HL-60 (cell line): ENCODE results near the gene FBXO2.

ENCODE experiments used
- DNase-seq, 2 experiments: peaks; one replicate each; pipeline ENCODE4 v3.0.0-alpha.2; 2010 to 2020; ENCODE audit warnings: low read depth in 1 of 2, low spot score in 1 of 2
- H3K27ac ChIP-seq: fragments of 250-450 bp; sonication (Bioruptor Pico); replicated peaks from 2 replicates; pipeline ENCODE4 v1.5.1; 2020; ENCODE audit warnings: mild to moderate bottlenecking, moderate library complexity
- H3K27me3 ChIP-seq: fragments of 250-450 bp; sonication (Bioruptor Pico); 2 replicates; pipeline ENCODE4 v1.5.1; 2021; ENCODE audit warnings: mild to moderate bottlenecking, moderate library complexity; ENCODE audit not compliant: insufficient read depth, poor library complexity, severe bottlenecking
- H3K4me3 ChIP-seq: replicated peaks from 2 replicates; pipeline ENCODE4 v1.5.1; 2011; ENCODE audit warnings: mild to moderate bottlenecking, control low read depth, low read length; ENCODE audit not compliant: insufficient read depth
- GABPA ChIP-seq: IDR thresholded peaks from 2 replicates; pipeline ENCODE4 v1.6.1; 2012; ENCODE audit warnings: low read depth
- POLR2AphosphoS5 ChIP-seq: IDR thresholded peaks from 2 replicates; pipeline ENCODE4 v1.6.1; 2012; ENCODE audit warnings: low read depth
- SPI1 ChIP-seq: IDR thresholded peaks from 2 replicates; pipeline ENCODE4 v1.6.1; 2012; ENCODE audit warnings: low read depth, mild to moderate bottlenecking, borderline replicate concordance
- TF ChIP-seq, protein P1 (sequence below): IDR thresholded peaks from 2 replicates; pipeline ENCODE4 v1.6.1; 2012; ENCODE audit warnings: low read depth; ENCODE audit not compliant: insufficient replicate concordance
- TF ChIP-seq, protein P2 (sequence below): IDR thresholded peaks from one replicate; pipeline ENCODE4 v1.5.1; 2011; ENCODE audit warnings: low read length, control low read depth, inconsistent platforms; ENCODE audit not compliant: insufficient read depth

FBXO2 gene

DNA sequence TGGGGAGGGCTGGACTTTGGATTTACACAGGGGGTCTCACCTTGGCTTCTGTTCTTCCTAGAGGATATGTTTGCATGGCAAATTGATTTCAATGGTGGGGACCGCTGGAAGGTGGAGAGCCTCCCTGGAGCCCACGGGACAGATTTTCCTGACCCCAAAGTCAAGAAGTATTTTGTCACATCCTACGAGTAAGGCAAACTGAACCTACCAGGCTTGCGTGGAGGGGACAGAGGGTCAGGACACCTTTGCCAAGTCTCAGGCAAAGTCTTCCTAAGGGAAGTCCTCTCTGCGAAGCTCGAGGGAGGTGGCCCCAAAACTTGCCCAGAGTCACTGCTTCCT is 16.9 kb upstream of the FBXO2 start:
- no peak for DNase-seq
- no peak overlapping the region for H3K27ac ChIP-seq
- no peaks in the 10 kb centered on the region for H3K27me3 ChIP-seq
- TF ChIP-seq GABPA: no peak
- TF ChIP-seq, protein P1, sequence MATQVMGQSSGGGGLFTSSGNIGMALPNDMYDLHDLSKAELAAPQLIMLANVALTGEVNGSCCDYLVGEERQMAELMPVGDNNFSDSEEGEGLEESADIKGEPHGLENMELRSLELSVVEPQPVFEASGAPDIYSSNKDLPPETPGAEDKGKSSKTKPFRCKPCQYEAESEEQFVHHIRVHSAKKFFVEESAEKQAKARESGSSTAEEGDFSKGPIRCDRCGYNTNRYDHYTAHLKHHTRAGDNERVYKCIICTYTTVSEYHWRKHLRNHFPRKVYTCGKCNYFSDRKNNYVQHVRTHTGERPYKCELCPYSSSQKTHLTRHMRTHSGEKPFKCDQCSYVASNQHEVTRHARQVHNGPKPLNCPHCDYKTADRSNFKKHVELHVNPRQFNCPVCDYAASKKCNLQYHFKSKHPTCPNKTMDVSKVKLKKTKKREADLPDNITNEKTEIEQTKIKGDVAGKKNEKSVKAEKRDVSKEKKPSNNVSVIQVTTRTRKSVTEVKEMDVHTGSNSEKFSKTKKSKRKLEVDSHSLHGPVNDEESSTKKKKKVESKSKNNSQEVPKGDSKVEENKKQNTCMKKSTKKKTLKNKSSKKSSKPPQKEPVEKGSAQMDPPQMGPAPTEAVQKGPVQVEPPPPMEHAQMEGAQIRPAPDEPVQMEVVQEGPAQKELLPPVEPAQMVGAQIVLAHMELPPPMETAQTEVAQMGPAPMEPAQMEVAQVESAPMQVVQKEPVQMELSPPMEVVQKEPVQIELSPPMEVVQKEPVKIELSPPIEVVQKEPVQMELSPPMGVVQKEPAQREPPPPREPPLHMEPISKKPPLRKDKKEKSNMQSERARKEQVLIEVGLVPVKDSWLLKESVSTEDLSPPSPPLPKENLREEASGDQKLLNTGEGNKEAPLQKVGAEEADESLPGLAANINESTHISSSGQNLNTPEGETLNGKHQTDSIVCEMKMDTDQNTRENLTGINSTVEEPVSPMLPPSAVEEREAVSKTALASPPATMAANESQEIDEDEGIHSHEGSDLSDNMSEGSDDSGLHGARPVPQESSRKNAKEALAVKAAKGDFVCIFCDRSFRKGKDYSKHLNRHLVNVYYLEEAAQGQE: no peak
- no peak for TF ChIP-seq SPI1
- TF ChIP-seq, protein P2, sequence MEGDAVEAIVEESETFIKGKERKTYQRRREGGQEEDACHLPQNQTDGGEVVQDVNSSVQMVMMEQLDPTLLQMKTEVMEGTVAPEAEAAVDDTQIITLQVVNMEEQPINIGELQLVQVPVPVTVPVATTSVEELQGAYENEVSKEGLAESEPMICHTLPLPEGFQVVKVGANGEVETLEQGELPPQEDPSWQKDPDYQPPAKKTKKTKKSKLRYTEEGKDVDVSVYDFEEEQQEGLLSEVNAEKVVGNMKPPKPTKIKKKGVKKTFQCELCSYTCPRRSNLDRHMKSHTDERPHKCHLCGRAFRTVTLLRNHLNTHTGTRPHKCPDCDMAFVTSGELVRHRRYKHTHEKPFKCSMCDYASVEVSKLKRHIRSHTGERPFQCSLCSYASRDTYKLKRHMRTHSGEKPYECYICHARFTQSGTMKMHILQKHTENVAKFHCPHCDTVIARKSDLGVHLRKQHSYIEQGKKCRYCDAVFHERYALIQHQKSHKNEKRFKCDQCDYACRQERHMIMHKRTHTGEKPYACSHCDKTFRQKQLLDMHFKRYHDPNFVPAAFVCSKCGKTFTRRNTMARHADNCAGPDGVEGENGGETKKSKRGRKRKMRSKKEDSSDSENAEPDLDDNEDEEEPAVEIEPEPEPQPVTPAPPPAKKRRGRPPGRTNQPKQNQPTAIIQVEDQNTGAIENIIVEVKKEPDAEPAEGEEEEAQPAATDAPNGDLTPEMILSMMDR: no peak
- no peak for TF ChIP-seq POLR2AphosphoS5
- no peak overlapping the region for H3K4me3 ChIP-seq

DNA sequence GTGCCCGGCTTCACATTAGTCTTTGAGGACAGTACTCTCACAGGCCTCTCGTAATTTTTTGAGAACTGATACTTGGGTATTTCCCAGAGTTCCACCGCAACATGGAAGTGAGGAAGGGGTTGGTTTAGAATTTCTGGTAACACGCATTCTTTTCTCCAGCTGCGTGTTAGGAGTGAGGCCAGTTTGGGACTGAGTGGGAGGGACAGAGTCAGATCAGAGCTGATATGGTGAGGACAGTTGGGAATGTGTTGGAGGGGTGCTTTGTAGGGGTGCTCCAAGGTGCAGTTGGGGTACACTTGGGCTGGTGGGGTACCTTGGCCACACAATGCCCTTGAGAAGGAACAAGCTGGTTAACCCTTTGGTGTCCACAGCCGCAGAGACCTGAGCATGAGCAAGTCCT is 16.5 kb upstream of the FBXO2 start:
- DNase-seq: no peak
- H3K27ac ChIP-seq: no peak overlapping the region
- TF ChIP-seq, protein P1: no peak
- TF ChIP-seq, protein P2: no peak
- no peak for TF ChIP-seq SPI1
- no peak for TF ChIP-seq POLR2AphosphoS5
- no peak for TF ChIP-seq GABPA
- H3K4me3 ChIP-seq: no peak overlapping the region
- H3K27me3 ChIP-seq: no peaks in the 10 kb centered on the region

DNA sequence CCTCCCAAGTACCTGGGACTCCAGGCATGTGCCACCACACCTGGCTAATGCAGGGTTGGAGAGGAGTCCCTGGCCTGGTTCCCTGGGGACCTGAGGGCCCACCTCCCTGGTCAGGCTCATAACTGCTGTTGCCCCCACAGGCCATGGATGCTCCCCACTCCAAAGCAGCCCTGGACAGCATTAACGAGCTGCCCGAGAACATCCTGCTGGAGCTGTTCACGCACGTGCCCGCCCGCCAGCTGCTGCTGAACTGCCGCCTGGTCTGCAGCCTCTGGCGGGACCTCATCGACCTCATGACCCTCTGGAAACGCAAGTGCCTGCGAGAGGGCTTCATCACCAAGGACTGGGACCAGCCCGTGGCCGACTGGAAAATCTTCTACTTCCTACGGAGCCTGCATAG is 14.3 kb upstream of the FBXO2 start:
- Histone ChIP-seq H3K27me3 (no peaks in the 10 kb centered on the region), H3K27ac (no peak overlapping the region), H3K4me3 (no peak overlapping the region)
- TF ChIP-seq, protein P1: no peak
- no peak for TF ChIP-seq SPI1
- TF ChIP-seq, protein P2: no peak
- TF ChIP-seq GABPA: no peak
- no peak for TF ChIP-seq POLR2AphosphoS5
- DNase-seq: no peak
